Measurements from ENCODE around the gene ATXN1. TPM values are rescaled to one million over a fixed set of nuclear protein-coding genes. Genes with fewer than 3 reads are reported as not detected.

Gene ATXN1
- polyA plus RNA-seq, 2 of the 4 experiments (the other 2 are of a cell fraction), result 2.9 to 8.3 TPM

DNA sequence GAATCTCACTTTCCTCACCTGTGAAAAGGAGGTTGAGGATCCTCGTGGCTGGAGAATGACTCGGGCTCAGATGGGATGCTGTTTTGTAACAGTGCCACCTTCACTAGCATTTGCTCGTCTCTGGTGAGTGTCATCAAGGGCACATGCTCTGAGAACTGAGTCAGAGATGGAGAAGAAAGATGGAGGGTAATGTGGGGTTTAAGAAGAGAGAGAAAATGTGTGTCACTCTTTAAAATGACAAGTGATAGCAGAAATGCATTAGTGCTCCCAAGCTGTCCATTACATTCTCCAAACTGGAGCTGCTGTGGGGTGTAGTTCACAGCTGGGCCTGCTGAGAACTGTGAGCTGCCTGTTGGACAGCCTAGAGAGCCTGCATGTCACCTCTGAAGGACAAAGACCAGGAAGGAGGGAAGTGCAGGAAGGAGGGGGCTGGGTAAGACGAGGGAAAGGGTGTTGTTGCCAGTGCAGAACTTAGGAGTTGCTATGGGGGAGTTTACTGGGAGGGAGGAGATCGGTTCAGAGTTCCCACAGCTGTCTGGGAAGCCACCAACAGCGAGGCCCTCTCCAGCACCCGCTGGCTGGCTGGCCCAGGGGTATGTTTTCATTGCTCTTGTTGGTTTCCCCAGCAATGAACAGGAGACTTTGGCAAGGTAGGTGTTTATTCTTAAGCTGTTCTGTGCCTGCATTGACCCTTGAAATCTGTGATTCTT lies 503.1 kb downstream of the ATXN1 start (continued):
- TF ChIP-seq, protein P1, sequence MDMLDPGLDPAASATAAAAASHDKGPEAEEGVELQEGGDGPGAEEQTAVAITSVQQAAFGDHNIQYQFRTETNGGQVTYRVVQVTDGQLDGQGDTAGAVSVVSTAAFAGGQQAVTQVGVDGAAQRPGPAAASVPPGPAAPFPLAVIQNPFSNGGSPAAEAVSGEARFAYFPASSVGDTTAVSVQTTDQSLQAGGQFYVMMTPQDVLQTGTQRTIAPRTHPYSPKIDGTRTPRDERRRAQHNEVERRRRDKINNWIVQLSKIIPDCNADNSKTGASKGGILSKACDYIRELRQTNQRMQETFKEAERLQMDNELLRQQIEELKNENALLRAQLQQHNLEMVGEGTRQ (IDR thresholded peaks at IDR 0.05), result no peak
- TF ChIP-seq KDM1A (IDR thresholded peaks at IDR 0.05; ENCODE audit: low read depth), result no peak

DNA sequence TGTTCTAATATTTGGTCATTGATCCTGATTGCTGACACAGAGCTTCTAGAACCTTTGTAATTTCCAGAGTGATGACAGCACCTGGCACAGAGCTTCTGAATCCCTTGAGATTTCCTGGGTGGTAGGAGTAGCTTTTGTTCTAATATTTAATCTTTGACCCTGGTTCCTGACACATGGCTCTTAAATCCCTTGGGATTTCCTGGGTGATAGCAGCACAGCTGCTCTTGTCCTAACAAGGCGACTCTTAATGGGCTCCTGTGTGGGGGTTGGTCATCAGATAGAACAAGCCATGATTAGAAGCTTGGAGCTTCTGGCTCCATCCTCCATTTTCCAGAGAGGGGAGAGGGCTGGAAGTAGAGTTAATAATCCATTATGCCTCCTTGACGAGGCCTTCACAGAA lies 504.5 kb downstream of the ATXN1 start:
- no peaks in the 10 kb centered on the region for H3K9me3 ChIP-seq
- H3K4me1 ChIP-seq, result no peaks in the 10 kb centered on the region
- ChIA-PET CTCF (no interaction called here), POLR2A (interaction anchor here (0.5 kb wide), 1 partner anchor 69 kb away, joined by 3 read pairs; no protein-coding TSS in a partner anchor)
- H3K27ac ChIP-seq, result no peak overlapping the region
- no peak for DNase-seq (ENCODE audit: low read depth in 1 of 2, low spot score in 1 of 2)
- H3K4me2 ChIP-seq, result no peak overlapping the region
- no peak for FAIRE-seq
- ATAC-seq, result no peak
- TF ChIP-seq BHLHE40 (IDR thresholded peaks at IDR 0.05; ENCODE audit: low read depth, low read length) (no peak), GATA3 (IDR thresholded peaks at IDR 0.05; ENCODE audit: borderline replicate concordance) (no peak), JUNB (IDR thresholded peaks at IDR 0.05) (no peak), PHF8 (IDR thresholded peaks at IDR 0.05; ENCODE audit: borderline replicate concordance, low read depth) (no peak), RNF2 (IDR thresholded peaks at IDR 0.05; ENCODE audit: borderline replicate concordance, low read depth) (no peak), SREBF2 (IDR thresholded peaks at IDR 0.05) (no peak), HOXA7 (CRISPR knock-in tag; IDR thresholded peaks at IDR 0.05) (no peak), ZFP36 (IDR thresholded peaks at IDR 0.05; ENCODE audit: borderline replicate concordance, partially characterized antibody) (no peak), RAD21 (conservative IDR thresholded peaks at IDR 0.05 in 1 of 2, IDR thresholded peaks at IDR 0.05 in 1 of 2) (no peak), CEBPB (IDR thresholded peaks at IDR 0.05) (no peak), ESRRA (IDR thresholded peaks at IDR 0.05; ENCODE audit: borderline replicate concordance, low read length) (no peak), POLR2AphosphoS2 (conservative IDR thresholded peaks at IDR 0.05; ENCODE audit: low read length) (no peak), TP53 (CRISPR knock-in tag; IDR thresholded peaks at IDR 0.05) (no peak), RFX5 (IDR thresholded peaks at IDR 0.05) (no peak)
- TF ChIP-seq, protein P2, sequence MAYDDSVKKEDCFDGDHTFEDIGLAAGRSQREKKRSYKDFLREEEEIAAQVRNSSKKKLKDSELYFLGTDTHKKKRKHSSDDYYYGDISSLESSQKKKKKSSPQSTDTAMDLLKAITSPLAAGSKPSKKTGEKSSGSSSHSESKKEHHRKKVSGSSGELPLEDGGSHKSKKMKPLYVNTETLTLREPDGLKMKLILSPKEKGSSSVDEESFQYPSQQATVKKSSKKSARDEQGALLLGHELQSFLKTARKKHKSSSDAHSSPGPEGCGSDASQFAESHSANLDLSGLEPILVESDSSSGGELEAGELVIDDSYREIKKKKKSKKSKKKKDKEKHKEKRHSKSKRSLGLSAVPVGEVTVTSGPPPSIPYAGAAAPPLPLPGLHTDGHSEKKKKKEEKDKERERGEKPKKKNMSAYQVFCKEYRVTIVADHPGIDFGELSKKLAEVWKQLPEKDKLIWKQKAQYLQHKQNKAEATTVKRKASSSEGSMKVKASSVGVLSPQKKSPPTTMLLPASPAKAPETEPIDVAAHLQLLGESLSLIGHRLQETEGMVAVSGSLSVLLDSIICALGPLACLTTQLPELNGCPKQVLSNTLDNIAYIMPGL (CRISPR knock-in tag; IDR thresholded peaks at IDR 0.05; ENCODE audit: borderline replicate concordance), result no peak
- TF ChIP-seq, protein P3, sequence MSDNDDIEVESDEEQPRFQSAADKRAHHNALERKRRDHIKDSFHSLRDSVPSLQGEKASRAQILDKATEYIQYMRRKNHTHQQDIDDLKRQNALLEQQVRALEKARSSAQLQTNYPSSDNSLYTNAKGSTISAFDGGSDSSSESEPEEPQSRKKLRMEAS (IDR thresholded peaks at IDR 0.05), result no peak
- TF ChIP-seq, protein P4, sequence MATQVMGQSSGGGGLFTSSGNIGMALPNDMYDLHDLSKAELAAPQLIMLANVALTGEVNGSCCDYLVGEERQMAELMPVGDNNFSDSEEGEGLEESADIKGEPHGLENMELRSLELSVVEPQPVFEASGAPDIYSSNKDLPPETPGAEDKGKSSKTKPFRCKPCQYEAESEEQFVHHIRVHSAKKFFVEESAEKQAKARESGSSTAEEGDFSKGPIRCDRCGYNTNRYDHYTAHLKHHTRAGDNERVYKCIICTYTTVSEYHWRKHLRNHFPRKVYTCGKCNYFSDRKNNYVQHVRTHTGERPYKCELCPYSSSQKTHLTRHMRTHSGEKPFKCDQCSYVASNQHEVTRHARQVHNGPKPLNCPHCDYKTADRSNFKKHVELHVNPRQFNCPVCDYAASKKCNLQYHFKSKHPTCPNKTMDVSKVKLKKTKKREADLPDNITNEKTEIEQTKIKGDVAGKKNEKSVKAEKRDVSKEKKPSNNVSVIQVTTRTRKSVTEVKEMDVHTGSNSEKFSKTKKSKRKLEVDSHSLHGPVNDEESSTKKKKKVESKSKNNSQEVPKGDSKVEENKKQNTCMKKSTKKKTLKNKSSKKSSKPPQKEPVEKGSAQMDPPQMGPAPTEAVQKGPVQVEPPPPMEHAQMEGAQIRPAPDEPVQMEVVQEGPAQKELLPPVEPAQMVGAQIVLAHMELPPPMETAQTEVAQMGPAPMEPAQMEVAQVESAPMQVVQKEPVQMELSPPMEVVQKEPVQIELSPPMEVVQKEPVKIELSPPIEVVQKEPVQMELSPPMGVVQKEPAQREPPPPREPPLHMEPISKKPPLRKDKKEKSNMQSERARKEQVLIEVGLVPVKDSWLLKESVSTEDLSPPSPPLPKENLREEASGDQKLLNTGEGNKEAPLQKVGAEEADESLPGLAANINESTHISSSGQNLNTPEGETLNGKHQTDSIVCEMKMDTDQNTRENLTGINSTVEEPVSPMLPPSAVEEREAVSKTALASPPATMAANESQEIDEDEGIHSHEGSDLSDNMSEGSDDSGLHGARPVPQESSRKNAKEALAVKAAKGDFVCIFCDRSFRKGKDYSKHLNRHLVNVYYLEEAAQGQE (IDR thresholded peaks at IDR 0.05), result no peak
- TF ChIP-seq, protein P5, sequence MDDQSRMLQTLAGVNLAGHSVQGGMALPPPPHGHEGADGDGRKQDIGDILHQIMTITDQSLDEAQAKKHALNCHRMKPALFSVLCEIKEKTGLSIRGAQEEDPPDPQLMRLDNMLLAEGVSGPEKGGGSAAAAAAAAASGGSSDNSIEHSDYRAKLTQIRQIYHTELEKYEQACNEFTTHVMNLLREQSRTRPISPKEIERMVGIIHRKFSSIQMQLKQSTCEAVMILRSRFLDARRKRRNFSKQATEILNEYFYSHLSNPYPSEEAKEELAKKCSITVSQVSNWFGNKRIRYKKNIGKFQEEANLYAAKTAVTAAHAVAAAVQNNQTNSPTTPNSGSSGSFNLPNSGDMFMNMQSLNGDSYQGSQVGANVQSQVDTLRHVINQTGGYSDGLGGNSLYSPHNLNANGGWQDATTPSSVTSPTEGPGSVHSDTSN (IDR thresholded peaks at IDR 0.05), result no peak
- TF ChIP-seq, protein P6, sequence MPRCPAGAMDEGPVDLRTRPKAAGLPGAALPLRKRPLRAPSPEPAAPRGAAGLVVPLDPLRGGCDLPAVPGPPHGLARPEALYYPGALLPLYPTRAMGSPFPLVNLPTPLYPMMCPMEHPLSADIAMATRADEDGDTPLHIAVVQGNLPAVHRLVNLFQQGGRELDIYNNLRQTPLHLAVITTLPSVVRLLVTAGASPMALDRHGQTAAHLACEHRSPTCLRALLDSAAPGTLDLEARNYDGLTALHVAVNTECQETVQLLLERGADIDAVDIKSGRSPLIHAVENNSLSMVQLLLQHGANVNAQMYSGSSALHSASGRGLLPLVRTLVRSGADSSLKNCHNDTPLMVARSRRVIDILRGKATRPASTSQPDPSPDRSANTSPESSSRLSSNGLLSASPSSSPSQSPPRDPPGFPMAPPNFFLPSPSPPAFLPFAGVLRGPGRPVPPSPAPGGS (IDR thresholded peaks at IDR 0.05), result no peak
- WGBS (ENCODE audit: missing lambda C conversion rate), result 52% methylated on average over 2 of the region's 2 CpGs
- H3K4me3 ChIP-seq, result no peak overlapping the region
